Measurements from ENCODE around the gene SURF1.

SURF1 gene

GRCh38 chr9:133370685-133371084, 14.4 kb upstream of the SURF1 start:
- Histone ChIP-seq H3K27me3 (ENCODE audit: insufficient read depth, poor library complexity, severe bottlenecking) (no peaks in the 10 kb centered on the region), H3K4me3 (replicated peaks; ENCODE audit: insufficient read depth, low read length) (no peak overlapping the region), H3K27ac (replicated peaks) (0 out of 2 replicates have a peak overlapping the region, but pooled peaks have one; percentile 8)
- no peak for DNase-seq (ENCODE audit: low read depth in 1 of 2, low spot score in 1 of 2)
- TF ChIP-seq POLR2AphosphoS5 (IDR thresholded peaks at IDR 0.05; ENCODE audit: low read depth) (no peak), GABPA (IDR thresholded peaks at IDR 0.05; ENCODE audit: low read depth) (no peak), REST (IDR thresholded peaks at IDR 0.05; ENCODE audit: insufficient replicate concordance, low read depth) (no peak), SPI1 (IDR thresholded peaks at IDR 0.05; ENCODE audit: borderline replicate concordance, low read depth) (no peak)
- TF ChIP-seq, protein P1, sequence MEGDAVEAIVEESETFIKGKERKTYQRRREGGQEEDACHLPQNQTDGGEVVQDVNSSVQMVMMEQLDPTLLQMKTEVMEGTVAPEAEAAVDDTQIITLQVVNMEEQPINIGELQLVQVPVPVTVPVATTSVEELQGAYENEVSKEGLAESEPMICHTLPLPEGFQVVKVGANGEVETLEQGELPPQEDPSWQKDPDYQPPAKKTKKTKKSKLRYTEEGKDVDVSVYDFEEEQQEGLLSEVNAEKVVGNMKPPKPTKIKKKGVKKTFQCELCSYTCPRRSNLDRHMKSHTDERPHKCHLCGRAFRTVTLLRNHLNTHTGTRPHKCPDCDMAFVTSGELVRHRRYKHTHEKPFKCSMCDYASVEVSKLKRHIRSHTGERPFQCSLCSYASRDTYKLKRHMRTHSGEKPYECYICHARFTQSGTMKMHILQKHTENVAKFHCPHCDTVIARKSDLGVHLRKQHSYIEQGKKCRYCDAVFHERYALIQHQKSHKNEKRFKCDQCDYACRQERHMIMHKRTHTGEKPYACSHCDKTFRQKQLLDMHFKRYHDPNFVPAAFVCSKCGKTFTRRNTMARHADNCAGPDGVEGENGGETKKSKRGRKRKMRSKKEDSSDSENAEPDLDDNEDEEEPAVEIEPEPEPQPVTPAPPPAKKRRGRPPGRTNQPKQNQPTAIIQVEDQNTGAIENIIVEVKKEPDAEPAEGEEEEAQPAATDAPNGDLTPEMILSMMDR (IDR thresholded peaks at IDR 0.05; ENCODE audit: insufficient read depth, low read length), result no peak

DNA sequence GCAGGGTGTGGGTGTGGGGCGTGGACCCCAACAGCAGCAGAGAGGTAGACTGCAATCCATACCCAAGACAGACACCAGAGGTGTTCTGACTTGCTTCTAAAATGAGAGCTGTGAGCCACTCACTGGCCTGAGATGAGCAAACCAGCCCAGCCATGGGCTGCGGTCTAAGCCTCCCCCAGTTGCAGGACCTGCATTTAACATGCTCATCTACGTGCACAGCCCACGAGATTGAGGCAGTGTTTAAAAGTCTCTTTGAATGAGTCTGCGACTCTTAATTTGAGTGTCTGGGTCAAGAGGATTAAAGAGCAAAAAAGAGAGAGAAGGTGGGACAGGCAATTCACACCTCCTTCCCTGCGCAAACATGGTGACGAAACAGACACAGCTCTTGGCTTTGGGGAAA, 13.6 kb upstream of the SURF1 start:
- Histone ChIP-seq H3K27me3 (ENCODE audit: insufficient read depth, poor library complexity, severe bottlenecking) (no peaks in the 10 kb centered on the region), H3K4me3 (replicated peaks; ENCODE audit: insufficient read depth, low read length) (no peak overlapping the region), H3K27ac (replicated peaks) (no peak overlapping the region)
- no peak for DNase-seq (ENCODE audit: low read depth in 1 of 2, low spot score in 1 of 2)
- no peak for TF ChIP-seq REST (IDR thresholded peaks at IDR 0.05; ENCODE audit: insufficient replicate concordance, low read depth)
- TF ChIP-seq, protein P1 (IDR thresholded peaks at IDR 0.05; ENCODE audit: insufficient read depth, low read length), result no peak
- no peak for TF ChIP-seq POLR2AphosphoS5 (IDR thresholded peaks at IDR 0.05; ENCODE audit: low read depth)
- no peak for TF ChIP-seq GABPA (IDR thresholded peaks at IDR 0.05; ENCODE audit: low read depth)
- no peak for TF ChIP-seq SPI1 (IDR thresholded peaks at IDR 0.05; ENCODE audit: borderline replicate concordance, low read depth)

DNA sequence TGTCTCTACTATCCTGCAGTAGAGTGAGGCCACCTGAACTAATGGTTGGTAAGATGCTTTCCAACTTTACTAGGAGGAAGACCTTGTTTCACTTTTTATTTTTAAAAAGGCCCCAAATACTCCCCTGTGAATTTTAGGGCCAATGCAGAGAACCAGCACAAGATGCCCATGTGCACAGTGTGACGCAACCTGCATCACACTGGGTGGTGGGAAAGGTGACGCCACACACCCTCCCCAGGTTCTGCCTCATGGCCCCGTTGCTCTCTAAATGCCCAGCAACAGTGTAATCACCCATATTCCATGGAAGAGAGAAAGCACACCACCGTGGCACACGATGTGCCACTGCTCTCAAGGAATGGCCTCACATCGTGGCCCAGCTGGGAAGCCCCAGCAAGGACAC, 13.1 kb upstream of the SURF1 start:
- no peak for DNase-seq (ENCODE audit: low read depth in 1 of 2, low spot score in 1 of 2)
- TF ChIP-seq SPI1 (IDR thresholded peaks at IDR 0.05; ENCODE audit: borderline replicate concordance, low read depth), result no peak
- no peak for TF ChIP-seq POLR2AphosphoS5 (IDR thresholded peaks at IDR 0.05; ENCODE audit: low read depth)
- TF ChIP-seq, protein P1 (IDR thresholded peaks at IDR 0.05; ENCODE audit: insufficient read depth, low read length), result no peak
- Histone ChIP-seq H3K27ac (replicated peaks) (no peak overlapping the region), H3K27me3 (ENCODE audit: insufficient read depth, poor library complexity, severe bottlenecking) (no peaks in the 10 kb centered on the region), H3K4me3 (replicated peaks; ENCODE audit: insufficient read depth, low read length) (no peak overlapping the region)

- TF ChIP-seq POLR2AphosphoS5 (IDR thresholded peaks at IDR 0.05; ENCODE audit: low read depth) (no peak), REST (IDR thresholded peaks at IDR 0.05; ENCODE audit: insufficient replicate concordance, low read depth) (no peak), SPI1 (IDR thresholded peaks at IDR 0.05; ENCODE audit: borderline replicate concordance, low read depth) (no peak), GABPA (IDR thresholded peaks at IDR 0.05; ENCODE audit: low read depth) (no peak)
- TF ChIP-seq, protein P1 (IDR thresholded peaks at IDR 0.05; ENCODE audit: insufficient read depth, low read length), result no peak
These were observed 12.1 kb upstream of the SURF1 start for GRCh38 chr9:133368249-133368881.

More at GRCh38 chr9:133368249-133368881, 12.1 kb upstream of the SURF1 start:
- Histone ChIP-seq H3K27me3 (ENCODE audit: insufficient read depth, poor library complexity, severe bottlenecking) (no peaks in the 10 kb centered on the region), H3K27ac (replicated peaks) (no peak overlapping the region), H3K4me3 (replicated peaks; ENCODE audit: insufficient read depth, low read length) (no peak overlapping the region)
- DNase-seq (ENCODE audit: low read depth in 1 of 2, low spot score in 1 of 2), result no peak

All from HL-60 (cell line).